Tibial nerve (tissue), 3 donors: ENCODE results near the gene TRIM10.

Experiments
- POLR2A ChIP-seq, 2 donors: fragments of 450-650 bp; IDR thresholded peaks; one replicate each; pipeline ENCODE4 v1.6.1; 2017; ENCODE audit warnings: antibody characterized with exemption in 2 of 2, mild to moderate bottlenecking in 2 of 2, moderate library complexity in 2 of 2
- TF ChIP-seq, protein P1 (sequence below), 5 experiments: fragments of 200-600 bp in 3 of 5; fragments of 450-650 bp in 2 of 5; sonication (generic) in 3 of 5; IDR thresholded peaks; one replicate each; pipeline ENCODE4 v1.5.1; 2016 to 2019; ENCODE audit warnings: antibody characterized with exemption in 5 of 5, mild to moderate bottlenecking in 3 of 5, moderate library complexity in 2 of 5

- TF ChIP-seq, protein P1, sequence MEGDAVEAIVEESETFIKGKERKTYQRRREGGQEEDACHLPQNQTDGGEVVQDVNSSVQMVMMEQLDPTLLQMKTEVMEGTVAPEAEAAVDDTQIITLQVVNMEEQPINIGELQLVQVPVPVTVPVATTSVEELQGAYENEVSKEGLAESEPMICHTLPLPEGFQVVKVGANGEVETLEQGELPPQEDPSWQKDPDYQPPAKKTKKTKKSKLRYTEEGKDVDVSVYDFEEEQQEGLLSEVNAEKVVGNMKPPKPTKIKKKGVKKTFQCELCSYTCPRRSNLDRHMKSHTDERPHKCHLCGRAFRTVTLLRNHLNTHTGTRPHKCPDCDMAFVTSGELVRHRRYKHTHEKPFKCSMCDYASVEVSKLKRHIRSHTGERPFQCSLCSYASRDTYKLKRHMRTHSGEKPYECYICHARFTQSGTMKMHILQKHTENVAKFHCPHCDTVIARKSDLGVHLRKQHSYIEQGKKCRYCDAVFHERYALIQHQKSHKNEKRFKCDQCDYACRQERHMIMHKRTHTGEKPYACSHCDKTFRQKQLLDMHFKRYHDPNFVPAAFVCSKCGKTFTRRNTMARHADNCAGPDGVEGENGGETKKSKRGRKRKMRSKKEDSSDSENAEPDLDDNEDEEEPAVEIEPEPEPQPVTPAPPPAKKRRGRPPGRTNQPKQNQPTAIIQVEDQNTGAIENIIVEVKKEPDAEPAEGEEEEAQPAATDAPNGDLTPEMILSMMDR (IDR thresholded peaks at IDR 0.05): no peak
- no peak for TF ChIP-seq POLR2A (IDR thresholded peaks at IDR 0.05)
Observed at GRCh38 chr6:30150671-30151395, 10.2 kb downstream of the TRIM10 start.
